ENCODE data around the gene MED9.

DNA sequence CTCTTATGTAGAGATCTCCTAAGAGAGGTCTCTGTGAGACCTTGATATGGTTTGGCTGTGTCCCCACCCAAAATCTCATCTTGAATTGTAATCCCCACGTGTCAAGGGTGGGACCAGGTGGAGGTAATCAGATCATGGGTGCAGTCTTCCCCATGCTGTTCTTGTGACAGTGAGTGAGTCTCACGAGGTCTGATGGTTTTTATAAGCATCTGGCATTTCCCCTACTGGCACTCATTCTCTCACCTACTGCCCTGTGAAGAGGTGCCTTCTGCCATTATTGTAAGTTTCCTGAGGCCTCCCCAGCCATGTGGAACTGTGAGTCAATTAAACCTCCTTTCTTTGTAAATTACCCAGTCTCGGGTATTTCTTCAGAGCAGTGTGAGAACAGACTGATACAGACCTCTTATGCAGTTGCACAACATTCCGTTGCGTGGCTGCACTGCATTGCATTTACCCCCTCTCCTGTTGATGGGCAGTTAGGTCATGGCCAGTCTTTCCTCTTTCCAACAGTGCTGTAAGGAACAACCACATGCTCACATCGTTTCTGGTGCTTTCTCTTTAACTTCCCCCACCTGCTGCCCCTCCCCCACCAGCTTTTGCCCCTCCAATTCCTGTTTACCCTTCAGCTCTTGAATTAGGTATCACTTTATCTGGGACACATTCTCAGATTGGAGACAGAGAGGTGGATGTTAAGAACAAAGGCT is 43.6 kb upstream of the MED9 start:
- TF ChIP-seq, protein P1, sequence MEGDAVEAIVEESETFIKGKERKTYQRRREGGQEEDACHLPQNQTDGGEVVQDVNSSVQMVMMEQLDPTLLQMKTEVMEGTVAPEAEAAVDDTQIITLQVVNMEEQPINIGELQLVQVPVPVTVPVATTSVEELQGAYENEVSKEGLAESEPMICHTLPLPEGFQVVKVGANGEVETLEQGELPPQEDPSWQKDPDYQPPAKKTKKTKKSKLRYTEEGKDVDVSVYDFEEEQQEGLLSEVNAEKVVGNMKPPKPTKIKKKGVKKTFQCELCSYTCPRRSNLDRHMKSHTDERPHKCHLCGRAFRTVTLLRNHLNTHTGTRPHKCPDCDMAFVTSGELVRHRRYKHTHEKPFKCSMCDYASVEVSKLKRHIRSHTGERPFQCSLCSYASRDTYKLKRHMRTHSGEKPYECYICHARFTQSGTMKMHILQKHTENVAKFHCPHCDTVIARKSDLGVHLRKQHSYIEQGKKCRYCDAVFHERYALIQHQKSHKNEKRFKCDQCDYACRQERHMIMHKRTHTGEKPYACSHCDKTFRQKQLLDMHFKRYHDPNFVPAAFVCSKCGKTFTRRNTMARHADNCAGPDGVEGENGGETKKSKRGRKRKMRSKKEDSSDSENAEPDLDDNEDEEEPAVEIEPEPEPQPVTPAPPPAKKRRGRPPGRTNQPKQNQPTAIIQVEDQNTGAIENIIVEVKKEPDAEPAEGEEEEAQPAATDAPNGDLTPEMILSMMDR (IDR thresholded peaks at IDR 0.05) = no peak
- TF ChIP-seq POLR2A (IDR thresholded peaks at IDR 0.05) = no peak
